DOHH2 (cell line): ENCODE measurements around the gene LRRN4CL.

ENCODE experiments used
- CTCF ChIP-seq: fragments of 200-600 bp; sonication (generic); IDR thresholded peaks from one replicate; pipeline ENCODE4 v1.5.1; 2014; ENCODE audit warnings: antibody characterized with exemption, mild to moderate bottlenecking, low read depth, low read length; ENCODE audit not compliant: poor library complexity, severe bottlenecking
- EZH2phosphoT487 ChIP-seq: fragments of 200-600 bp; sonication (generic); IDR thresholded peaks from 2 replicates; pipeline ENCODE4 v1.6.1; 2017; ENCODE audit warnings: borderline replicate concordance, mild to moderate bottlenecking, antibody characterized with exemption, low read length, moderate library complexity, mixed read lengths

DNA sequence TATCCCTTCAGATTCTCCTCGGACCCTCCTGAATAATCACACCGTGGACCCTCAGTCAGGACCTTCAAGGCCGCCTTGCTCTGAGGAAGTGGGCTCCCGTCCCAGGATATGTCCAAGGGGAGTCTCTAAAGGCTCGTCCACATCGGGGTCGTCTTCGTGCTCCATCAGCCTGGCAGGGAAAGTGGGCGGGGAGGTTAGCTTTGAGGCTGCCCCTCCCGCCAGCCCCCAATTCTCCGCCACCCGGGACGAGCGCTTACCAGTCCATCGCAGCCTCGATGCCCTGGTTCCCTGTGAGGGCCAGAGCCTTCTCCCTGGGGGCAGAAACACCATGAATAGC is 10.9 kb downstream of the LRRN4CL start:
- TF ChIP-seq CTCF (no peak), EZH2phosphoT487 (no peak)
